ENCODE results near the gene MDK. TPM values are rescaled to one million over a fixed set of nuclear protein-coding genes. Genes with fewer than 3 reads are reported as not detected.

The MDK gene
- total RNA-seq, 1 experiment from 2014 or later, result 184 TPM

GRCh38 chr11:46382646-46383403 is 1.4 kb downstream of the MDK start:
- peak; percentile 59 for DNase-seq (ENCODE audit: low read depth)

DNA sequence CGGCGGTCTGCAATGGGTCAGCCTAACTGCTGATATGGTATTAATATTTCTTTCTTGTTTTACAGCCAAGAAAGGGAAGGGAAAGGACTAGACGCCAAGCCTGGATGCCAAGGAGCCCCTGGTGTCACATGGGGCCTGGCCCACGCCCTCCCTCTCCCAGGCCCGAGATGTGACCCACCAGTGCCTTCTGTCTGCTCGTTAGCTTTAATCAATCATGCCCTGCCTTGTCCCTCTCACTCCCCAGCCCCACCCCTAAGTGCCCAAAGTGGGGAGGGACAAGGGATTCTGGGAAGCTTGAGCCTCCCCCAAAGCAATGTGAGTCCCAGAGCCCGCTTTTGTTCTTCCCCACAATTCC is 1.9 kb downstream of the MDK start:
- no peak for DNase-seq (ENCODE audit: low read depth)

DNA sequence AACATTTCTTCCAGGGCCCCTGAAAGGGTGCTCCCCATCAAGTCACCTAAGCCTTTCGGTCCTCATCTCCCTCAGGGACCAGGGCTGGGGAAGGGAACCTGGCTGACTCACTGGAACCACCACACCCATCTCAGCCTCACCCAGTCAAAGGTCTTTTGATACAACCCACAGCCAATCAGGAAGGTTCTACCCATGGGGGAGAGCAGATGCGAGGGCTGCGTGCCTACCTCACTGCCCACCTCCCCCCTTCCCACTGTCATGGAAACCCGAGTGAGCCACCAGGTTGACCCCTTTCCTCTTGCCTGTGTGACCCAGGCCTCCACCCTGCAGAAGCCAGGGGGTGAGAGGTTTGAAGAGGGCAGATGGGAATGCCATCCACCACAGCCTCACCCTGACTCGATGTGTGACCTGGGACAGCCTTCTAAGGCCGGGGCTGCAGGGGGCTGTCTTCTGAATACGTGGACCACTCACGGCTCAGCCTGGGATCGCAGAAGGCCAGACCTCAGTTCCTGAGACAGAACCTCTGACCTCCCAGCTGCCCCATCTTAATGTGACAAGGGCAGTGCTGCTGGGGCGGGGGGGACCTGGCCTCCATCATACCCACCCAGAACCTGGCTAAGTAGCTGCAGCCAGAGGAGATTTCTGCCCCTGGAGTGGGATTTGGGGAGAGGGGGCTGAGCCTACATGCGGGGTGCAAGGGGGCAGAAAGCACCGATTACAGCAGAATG is 2.7 kb downstream of the MDK start:
- no peak for DNase-seq (ENCODE audit: low read depth)

- no peak for DNase-seq (ENCODE audit: low read depth)
These were observed 3.9 kb downstream of the MDK start for GRCh38 chr11:46385169-46386004.

- no peak for DNase-seq (ENCODE audit: low read depth)
These were observed 4.6 kb downstream of the MDK start for GRCh38 chr11:46386005-46386578.

DNA sequence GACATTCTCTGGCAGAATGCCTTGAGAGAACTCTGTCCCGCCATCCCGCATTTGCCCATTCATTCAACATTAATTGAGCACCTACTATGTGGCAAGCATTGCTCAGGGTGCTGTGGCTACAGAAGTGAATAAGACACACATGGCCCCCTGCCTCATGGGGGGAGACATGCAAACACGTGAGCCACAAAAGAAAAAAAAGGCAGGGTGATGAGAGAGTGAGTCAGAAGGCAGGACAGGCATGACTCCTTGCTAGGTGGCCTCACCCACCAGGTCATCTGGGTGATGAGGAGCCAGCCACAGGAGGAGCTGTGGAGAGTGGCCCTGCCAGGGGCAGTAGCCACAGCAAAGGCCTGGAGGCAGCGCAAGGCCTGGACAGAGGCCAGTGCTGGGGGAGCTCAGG is 5.2 kb downstream of the MDK start:
- DNase-seq (ENCODE audit: low read depth), result no peak

DNA sequence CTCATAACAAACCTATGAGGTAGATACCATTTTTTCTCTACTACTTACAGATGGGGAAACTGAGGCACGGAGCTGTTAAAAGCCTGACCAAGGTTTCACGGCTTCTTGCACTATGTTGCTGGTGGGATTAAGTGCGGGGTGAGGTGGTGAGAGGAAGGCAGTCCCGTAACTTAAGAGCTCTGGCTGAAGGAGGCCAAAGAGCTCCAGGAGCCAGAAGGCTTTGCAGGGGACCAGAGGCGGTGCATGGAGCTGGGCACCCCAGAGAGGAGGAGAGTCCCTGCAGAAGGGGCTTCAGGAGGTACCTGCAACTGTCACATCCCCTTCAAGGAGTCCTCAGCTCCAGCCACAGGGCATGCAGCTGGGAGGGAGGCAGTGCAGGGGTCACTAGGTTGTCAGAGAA is 6.0 kb downstream of the MDK start:
- DNase-seq (ENCODE audit: low read depth), result no peak

- no peak for DNase-seq (ENCODE audit: low read depth)
These were observed 6.6 kb downstream of the MDK start for GRCh38 chr11:46387919-46388618.

- no peak for DNase-seq (ENCODE audit: low read depth)
These were observed 7.4 kb downstream of the MDK start for GRCh38 chr11:46388619-46389449.

GRCh38 chr11:46389450-46390330 is 8.2 kb downstream of the MDK start:
- DNase-seq (ENCODE audit: low read depth), result peak; percentile 54

- DNase-seq (ENCODE audit: low read depth), result no peak
These were observed 9.1 kb downstream of the MDK start for GRCh38 chr11:46390331-46391171.

- no peak for DNase-seq (ENCODE audit: low read depth)
These were observed 9.7 kb downstream of the MDK start for GRCh38 chr11:46391186-46391577.

DNA sequence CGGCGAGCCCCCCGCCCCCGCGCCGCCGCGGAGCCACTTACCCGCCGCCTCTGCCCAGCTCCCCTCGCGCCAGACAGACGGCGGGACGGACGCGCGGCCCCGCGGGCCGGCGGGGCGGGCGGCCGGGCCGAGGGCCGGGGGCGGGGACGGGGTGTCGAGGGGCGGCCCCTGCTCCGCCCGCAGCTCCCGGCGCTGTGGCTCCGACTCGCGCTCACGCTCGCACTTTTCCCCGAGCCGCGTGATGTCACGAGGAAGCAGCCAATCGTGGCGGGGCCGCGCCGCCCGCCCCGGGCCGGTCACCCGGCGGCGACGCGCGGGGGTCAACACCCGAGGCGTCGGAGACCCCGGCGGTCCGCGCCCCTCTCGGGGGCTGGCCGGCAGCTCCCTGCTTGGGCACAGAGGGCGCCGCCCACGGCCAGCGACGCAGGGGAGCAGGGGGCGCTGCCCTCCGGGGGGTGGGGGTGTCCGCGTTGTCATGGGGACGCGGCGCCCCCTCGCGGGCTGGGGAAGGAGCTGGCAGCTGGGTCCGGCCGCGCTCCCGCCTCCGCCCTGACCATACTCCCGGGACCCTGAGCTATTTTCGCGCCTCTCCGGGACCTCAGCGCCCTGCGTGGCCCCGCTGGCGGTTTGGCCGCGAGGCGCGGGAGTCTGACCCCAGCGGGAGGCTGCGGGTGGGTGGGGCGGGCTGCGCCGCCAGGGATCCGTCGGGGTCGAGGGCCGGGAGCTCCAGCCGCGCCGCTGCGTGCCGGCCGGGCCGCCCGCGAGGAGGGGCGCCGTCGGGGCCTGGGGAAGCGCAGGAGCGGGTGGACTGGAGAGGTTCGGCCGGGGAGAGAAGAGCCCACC is 10.3 kb downstream of the MDK start, which contains the start of gene CHRM4:
CHRM4 (minus strand) TSS at position 199 of the 843 bp plus-strand sequence. CDS start 5,219 bp downstream, outside the sequence.
- DNase-seq (ENCODE audit: low read depth), result peak; percentile 41

DNA sequence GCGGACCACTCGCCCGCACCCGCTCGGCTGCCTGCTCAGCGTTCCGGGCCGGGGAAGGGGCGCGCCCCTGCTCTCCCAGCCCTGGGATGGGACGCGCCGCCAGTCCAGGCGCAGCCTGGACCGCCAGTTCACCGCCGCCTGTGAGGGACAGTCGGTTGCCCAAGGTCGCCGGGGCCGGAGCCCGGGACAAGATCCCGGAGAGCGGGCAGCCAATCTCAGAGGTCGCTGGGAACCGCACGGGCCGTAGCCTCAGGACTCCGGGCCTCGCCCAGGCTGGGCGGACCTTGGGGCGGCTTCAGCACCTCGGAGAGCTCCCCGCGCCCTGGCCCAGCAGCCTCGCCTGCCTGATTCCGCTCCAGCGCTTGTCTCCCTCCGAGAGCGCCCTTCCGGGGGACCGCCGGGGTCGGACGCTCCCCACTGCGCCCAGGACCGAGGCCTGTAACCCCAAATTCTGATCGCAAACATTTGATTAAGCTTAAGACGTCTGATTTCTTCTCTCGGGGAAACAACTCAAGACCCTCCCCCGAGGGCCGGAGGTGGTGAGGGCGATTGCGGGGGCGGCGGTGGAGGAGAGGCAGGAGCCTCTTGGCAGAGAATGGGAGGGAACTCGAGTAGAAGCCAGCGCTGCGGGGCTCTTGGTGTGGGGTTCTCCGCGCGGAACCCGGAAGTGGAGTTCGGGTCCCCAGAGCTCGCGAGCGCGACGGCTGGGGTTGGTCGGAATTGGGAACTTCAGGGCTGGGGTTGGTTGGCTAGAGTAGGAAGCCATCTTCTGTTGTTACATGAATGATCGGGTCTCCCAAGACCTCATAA is 11.2 kb downstream of the MDK start:
- DNase-seq (ENCODE audit: low read depth), result peak; percentile 70

DNA sequence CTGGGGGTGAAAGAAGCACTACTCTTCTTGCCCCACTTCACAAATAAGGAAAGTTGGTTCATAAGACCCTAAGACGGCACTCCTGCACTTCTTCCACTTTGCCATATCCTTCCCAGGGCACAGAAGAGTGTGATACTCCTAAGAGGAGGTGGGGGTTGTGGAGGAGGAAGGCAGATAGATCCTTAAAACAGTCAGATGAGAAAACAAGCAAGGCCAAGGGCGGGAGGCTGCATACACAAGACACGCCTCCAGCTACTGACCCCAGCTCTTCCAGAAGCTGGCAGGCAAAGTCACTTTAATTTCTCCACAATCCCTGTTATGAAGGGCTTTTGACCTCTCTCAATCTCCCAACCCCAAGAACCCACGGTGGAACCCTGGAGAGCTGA is 11.8 kb downstream of the MDK start:
- no peak for DNase-seq (ENCODE audit: low read depth)

DNA sequence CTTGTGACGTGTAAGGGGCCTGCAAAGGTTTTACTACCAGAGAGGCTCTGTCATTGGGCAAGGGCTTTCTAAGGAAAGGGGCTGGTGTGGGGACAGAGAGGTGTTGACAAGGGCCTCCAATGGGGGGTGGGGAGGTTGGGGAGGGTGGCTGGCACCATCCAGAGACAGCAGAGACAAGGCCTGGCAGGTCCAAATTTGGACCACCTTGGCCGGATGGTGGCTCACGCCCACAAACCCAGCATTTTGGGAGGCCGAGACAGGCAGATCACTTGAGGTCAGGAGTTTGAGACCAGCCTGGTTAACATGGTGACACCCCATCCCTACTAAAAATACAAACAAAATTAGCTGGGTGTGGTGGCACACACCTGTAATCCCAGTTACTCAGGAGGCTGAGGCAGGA is 12.3 kb downstream of the MDK start:
- DNase-seq (ENCODE audit: low read depth), result no peak

DNA sequence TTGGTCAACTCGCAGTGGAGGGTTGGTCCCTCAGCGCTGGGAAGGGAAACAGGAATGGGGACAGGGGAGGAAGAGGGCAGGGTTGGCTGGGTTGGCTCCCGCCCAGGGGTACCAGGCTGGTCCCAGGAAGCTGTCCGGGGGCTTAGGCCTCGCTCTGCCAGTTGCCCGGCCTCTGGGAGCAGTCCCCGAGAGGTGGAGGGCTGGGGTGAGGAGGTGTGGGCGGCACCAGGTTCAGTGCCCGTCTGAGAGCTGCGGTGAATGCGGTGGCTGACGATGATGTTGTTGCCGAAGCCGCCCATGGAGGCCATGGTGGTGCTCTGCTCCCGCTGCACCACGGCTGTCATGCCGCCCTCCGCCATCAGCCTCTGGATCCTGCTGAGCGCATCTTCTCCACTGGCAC is 16.1 kb downstream of the MDK start:
- DNase-seq (ENCODE audit: low read depth), result no peak
